ENCODE data around the gene SPOPL.

SPOPL gene

GRCh38 chr2:138577066-138577465, 75.5 kb downstream of the SPOPL start:
- CTCF ChIA-PET = no interaction called here
- TF ChIP-seq CTCF (IDR thresholded peaks at IDR 0.05; ENCODE audit: control extremely low read depth, extremely low read depth, low read depth, missing control alignments) = no peak
- POLR2A ChIA-PET = no interaction called here
- DNase-seq (ENCODE audit: extremely low spot score) = no peak

DNA sequence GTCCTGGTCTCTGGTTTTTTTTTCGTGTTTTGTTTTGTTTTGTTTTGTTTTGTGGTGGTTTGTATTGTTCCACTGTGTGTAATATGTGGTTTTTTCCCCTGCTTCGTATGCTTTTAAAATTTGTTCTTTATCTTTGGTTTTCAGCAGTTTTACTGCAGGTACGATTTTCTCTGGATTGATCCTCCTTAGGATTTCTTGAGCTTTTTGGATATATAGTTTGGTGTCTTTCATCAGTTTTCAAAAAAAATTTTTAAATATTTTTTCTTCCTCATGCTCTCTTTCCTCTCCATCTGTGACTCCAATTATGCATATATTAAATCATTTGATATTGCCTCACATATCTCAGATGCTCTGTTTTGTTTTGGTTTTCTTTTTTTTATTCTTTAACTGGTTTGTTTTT, 78.0 kb downstream of the SPOPL start:
- no peak for DNase-seq (ENCODE audit: extremely low spot score)
- ChIA-PET POLR2A (no interaction called here), CTCF (no interaction called here)
- no peak for TF ChIP-seq CTCF (IDR thresholded peaks at IDR 0.05; ENCODE audit: control extremely low read depth, extremely low read depth, low read depth, missing control alignments)

GRCh38 chr2:138581909-138582308, 80.3 kb downstream of the SPOPL start:
- CTCF ChIA-PET = interaction anchor here (1.2 kb wide), 1 partner anchor 14 kb away, joined by 3 read pairs; no protein-coding TSS in a partner anchor
- no peak for DNase-seq (ENCODE audit: extremely low spot score)
- no peak for TF ChIP-seq CTCF (IDR thresholded peaks at IDR 0.05; ENCODE audit: control extremely low read depth, extremely low read depth, low read depth, missing control alignments)
- POLR2A ChIA-PET = no interaction called here

DNA sequence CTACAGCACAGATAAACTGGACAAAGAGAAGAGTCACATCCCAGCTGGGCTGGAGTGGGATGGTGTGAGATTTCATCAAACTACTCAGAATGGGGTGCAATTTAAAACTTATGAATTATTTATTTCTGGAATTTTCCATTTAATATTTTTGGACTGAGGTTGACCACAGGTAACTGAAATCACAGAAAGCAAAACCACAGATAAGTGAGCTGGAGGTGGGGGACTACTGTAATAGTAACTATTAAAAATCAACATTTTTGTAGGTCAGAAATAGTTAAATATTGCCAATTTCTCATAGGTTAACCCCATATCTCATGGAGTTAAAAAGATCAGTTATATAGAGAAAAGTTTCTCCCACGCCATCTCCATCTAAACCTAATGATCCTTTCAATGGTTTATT, 88.1 kb downstream of the SPOPL start:
- ChIA-PET CTCF (no interaction called here), POLR2A (no interaction called here)
- DNase-seq (ENCODE audit: extremely low spot score) = no peak
- TF ChIP-seq CTCF (IDR thresholded peaks at IDR 0.05; ENCODE audit: control extremely low read depth, extremely low read depth, low read depth, missing control alignments) = no peak

DNA sequence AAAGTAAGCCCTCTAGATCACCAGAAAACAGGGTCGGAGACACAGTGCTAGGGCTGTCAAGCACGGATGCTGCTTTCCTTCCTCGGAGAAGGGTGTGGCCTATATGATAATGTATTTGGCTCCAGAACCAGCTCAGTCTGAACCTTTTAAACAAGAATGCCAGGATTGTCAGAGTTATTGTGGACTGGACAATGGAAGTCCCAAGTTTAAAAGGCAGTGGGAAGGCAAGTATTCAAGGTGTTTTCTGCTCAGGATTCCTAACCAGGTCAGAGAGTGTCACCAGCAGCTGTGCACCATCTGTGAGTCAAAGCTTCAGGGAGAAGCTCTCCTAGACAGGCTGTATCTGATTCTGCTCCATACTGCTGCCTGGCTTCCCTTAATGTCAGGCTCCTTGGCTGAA, 94.8 kb downstream of the SPOPL start:
- POLR2A ChIA-PET = no interaction called here
- DNase-seq (ENCODE audit: extremely low spot score) = no peak
- TF ChIP-seq CTCF (IDR thresholded peaks at IDR 0.05; ENCODE audit: control extremely low read depth, extremely low read depth, low read depth, missing control alignments) = no peak
- CTCF ChIA-PET = interaction anchor here (1.1 to 1.2 kb wide), 2 partner anchors 10 to 16 kb away, joined by 3 read pairs; no protein-coding TSS in a partner anchor

DNA sequence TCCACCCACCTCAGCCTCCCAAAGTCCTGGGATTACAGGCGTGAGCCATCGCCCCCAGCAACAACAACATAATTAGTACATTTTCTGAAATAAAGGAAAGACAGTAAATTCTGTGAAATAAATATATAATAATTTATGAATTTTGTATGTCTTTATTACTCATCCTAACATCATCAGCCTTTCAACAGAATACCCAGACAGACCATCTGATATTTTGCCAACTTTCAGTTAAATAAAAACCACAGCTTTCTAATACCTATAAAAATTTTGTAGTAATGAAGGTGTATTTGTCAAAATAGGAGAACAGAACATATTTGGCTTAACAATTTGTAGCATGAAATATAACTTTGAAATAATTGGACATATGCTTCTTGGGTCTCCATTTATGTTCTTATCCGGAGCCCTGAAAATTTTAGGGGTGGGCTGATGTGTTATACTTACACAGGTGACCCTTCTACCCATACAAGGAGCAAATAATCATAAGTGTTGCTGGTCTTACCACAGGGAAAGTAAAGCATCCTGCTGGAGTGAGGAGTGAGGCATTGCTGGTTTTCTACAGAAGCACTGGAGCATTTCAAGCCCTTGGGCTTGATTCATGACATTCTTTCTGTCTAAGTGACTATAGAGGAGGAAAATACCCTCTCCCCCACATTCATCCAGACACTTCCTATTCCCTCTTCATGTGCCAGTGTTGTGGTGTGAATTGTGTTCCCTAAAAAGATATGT, 99.3 kb downstream of the SPOPL start:
- no peak for DNase-seq (ENCODE audit: extremely low spot score)
- CTCF ChIA-PET = no interaction called here
- POLR2A ChIA-PET = no interaction called here
- no peak for TF ChIP-seq CTCF (IDR thresholded peaks at IDR 0.05; ENCODE audit: control extremely low read depth, extremely low read depth, low read depth, missing control alignments)

All from GM10248 (cell line).